GM12801 (cell line): ENCODE data around the gene TBCD.

Experiments
- TF ChIP-seq, protein P1 (sequence below): IDR thresholded peaks from one replicate; pipeline ENCODE4 v1.5.1; 2011; ENCODE audit warnings: control low read depth; ENCODE audit not compliant: insufficient read length; ENCODE audit errors: extremely low read depth

Gene TBCD

DNA sequence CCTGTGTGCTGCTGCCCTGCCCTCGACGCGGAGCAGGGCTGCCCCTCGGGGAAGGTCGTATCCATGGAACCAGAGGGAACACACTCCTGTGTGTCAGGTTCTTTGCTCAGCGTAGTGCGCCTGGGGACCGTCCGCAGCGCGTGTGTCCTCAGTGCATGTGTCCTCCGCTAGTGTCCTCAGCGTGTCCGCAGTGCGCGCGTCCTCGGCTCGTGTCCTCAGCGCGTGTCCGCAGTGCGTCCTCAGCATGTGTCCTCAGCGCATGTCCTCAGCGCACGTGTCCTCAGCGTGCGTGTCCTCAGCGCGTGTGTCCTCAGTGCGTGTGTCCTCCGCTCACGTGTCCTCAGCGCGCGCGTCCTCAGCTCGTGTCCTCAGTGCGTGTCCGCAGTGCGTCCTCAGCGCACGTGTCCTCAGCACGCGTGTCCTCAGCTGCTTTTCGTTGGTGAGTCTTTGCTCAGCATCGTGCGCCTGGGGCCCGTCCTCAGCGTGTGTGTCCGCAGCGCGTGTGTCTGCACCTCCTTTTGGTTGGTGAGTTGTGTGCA, 147.2 kb downstream of the TBCD start:
- TF ChIP-seq, protein P1, sequence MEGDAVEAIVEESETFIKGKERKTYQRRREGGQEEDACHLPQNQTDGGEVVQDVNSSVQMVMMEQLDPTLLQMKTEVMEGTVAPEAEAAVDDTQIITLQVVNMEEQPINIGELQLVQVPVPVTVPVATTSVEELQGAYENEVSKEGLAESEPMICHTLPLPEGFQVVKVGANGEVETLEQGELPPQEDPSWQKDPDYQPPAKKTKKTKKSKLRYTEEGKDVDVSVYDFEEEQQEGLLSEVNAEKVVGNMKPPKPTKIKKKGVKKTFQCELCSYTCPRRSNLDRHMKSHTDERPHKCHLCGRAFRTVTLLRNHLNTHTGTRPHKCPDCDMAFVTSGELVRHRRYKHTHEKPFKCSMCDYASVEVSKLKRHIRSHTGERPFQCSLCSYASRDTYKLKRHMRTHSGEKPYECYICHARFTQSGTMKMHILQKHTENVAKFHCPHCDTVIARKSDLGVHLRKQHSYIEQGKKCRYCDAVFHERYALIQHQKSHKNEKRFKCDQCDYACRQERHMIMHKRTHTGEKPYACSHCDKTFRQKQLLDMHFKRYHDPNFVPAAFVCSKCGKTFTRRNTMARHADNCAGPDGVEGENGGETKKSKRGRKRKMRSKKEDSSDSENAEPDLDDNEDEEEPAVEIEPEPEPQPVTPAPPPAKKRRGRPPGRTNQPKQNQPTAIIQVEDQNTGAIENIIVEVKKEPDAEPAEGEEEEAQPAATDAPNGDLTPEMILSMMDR: no peak

DNA sequence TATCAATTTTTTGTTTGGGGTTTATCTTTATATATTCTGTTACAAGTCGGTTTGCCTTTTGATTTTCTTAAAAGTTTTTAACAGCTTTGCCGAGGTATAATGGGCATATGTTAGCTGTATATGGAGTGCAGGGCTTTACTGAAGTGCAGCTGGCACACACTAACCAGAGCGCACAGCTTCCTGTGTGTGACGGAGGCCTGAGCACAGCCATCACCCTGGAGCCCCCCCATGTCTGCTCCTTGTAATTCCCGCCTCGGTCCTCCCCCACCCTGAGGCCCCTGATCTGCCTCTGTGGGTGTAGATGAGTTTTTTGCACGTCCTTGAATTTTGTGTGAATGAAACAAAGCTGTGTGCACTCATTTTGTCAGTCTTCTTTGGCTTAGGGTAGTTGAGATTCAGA, 148.1 kb downstream of the TBCD start:
- TF ChIP-seq, protein P1: no peak

DNA sequence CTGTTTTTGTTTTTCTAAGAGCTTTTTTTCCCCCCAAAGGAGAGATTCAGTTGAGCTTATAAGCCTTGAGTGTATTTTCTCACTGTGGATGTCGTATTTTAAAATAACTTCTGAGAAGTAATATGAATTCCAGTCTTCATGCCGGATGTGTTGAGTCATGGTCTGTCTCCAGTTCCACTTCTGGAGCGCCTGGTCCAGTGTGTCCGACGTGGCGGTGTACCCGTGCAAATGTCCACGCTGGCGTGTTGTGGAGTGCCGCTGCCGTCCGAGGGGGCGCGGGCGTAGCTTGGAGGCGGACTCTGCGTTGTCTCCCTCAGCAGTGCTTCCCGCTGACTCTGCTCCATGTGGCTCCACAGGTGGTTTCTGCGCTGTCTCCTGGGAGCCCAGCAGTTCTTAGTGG, 148.9 kb downstream of the TBCD start:
- TF ChIP-seq, protein P1: no peak

DNA sequence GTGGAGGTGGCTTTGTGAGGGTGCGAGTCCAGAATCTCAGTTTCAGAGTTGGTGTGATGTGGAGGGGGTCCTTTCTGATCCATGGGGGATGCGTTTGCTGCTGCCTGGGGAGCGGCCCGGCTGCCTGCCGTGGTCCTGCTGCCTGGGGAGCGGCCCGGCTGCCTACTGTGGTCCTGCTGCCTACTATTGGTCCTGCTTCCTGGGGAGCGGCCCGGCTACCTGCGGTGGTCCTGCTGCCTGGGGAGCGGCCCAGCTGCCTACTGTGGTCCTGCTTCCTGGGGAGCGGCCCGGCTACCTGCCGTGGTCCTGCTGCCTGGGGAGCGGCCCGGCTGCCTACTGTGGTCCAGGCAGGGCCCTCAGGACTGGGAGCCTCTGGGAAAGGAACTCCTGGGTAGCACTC, 149.5 kb downstream of the TBCD start:
- TF ChIP-seq, protein P1: no peak

DNA sequence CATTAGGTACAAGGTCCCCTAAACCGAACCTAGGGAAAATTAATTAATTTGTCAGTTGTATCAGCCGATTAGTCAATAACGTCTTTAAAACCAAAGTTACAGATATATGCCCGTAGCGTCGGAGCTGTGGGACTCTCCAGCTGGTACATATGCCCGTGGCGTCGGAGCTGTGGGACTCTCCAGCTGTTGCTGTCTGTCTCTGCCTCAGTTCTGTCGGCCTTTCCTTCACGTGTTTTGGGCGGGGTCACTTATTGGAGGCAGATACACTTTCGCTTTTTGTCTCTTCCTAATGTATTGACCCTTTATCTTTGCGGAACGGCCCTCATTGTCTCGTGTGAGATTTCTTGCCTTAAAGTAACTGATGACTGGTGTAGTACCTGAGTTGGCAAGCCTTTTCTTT, 150.0 kb downstream of the TBCD start:
- TF ChIP-seq, protein P1: no peak

DNA sequence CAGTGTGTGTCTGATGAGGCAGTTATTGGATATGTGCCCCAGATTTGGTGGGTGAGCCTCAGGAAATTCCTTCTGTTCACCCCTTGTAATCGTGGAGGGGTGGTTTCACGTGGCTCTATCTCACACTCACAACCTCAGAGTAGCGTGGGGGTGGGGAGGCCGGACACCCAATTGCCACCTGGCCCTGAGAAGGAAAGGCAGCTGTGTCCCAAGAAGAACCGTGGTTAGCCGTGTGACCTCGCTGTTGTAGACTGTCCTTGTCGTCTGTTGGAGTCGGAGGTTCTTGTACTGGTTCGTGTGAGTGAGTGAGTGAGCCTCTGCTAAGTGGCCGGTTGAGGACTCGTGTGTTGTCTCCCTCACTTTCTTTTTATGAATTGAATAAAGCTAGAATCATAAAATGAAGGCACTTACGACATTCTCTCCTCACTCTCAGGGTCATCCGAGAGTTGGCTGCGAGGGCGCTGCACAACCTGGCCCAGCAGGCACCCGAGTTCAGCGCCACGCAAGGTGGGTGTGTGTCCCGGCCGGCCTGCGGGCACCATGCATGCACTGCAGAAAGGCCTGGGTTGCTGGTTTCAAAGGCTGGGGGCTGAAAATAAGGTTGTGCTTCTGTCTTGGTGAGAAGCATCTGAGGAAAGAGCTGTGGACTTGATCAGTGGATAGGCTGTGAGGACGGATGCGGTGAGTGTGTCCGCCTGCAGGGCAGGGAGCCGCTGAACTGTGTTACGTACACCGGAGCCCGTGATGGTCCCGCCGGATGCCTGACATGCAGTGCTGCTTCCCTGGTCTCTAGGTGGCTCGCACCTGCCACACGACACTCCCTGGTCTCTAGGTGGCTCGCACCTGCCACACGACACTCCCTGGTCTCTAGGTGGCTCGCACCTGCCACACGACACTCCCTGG, 151.4 kb downstream of the TBCD start:
- TF ChIP-seq, protein P1: no peak

DNA sequence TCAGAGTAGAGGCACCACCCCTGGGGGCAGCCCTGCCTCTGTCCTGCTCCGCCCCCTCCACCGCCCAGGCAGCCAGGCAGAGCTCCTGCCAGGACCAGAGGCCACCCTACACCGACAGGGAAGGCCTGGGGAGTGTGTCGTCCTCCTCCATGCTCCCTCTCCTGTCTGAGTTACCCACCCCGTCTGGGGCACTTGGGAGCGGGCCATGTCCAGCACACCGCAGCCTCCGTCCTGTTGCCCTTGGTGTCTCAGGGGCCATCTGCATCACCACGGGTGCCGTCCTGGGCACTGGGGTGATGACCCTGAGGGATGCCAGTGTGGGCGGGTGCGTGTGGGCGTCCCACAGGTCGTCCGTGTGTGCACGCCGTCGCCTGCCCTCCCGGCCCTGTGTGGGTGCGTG, 153.3 kb downstream of the TBCD start:
- TF ChIP-seq, protein P1: no peak
